G401.6 (cell line): ENCODE results near the gene SENP2.
A peak's percentile ranks its signal among the peaks of the same experiment; 100 is the strongest.
"Not testable (repeated sequence)": the region's sequence is repeated elsewhere in the genome, so short reads cannot be mapped to it uniquely, and the experiment has no call there.

Experiments
- FAIRE-seq: peaks from 2 replicates; lab custom pipeline; 2012; peaks lifted over from hg19 to GRCh38; lab: Jason Lieb, UNC

SENP2 gene

GRCh38 chr3:185648396-185648795, 62.3 kb downstream of the SENP2 start:
- FAIRE-seq, result no peak

GRCh38 chr3:185649414-185649813, 63.3 kb downstream of the SENP2 start:
- no peak for FAIRE-seq

GRCh38 chr3:185651971-185652370, 65.9 kb downstream of the SENP2 start:
- no peak for FAIRE-seq

- no peak for FAIRE-seq
These were observed 68.1 kb downstream of the SENP2 start for GRCh38 chr3:185653949-185654757.

- no peak for FAIRE-seq
These were observed 68.7 kb downstream of the SENP2 start for GRCh38 chr3:185654758-185655145.

- FAIRE-seq, result no peak
These were observed 69.6 kb downstream of the SENP2 start for GRCh38 chr3:185655426-185656320.

GRCh38 chr3:185656321-185656840, 70.3 kb downstream of the SENP2 start:
- FAIRE-seq, result no peak

GRCh38 chr3:185657211-185657610, 71.1 kb downstream of the SENP2 start:
- FAIRE-seq, result no peak

- FAIRE-seq, result no peak
These were observed 71.8 kb downstream of the SENP2 start for GRCh38 chr3:185657691-185658503.

GRCh38 chr3:185658504-185658912, 72.4 kb downstream of the SENP2 start:
- no peak for FAIRE-seq

- no peak for FAIRE-seq
These were observed 72.8 kb downstream of the SENP2 start for GRCh38 chr3:185658943-185659342.

GRCh38 chr3:185659942-185660921, 74.1 kb downstream of the SENP2 start:
- FAIRE-seq, result peak; percentile 30

- FAIRE-seq, result not testable (repeated sequence)
These were observed 75.2 kb downstream of the SENP2 start for GRCh38 chr3:185661296-185661695.

- no peak for FAIRE-seq
These were observed 75.7 kb downstream of the SENP2 start for GRCh38 chr3:185661772-185662171.

- no peak for FAIRE-seq
These were observed 77.8 kb downstream of the SENP2 start for GRCh38 chr3:185663929-185664328.

- FAIRE-seq, result no peak
These were observed 81.5 kb downstream of the SENP2 start for GRCh38 chr3:185667574-185667973.

GRCh38 chr3:185677146-185677829, 91.2 kb downstream of the SENP2 start:
- FAIRE-seq, result peak; percentile 93

- FAIRE-seq, result no peak
These were observed 91.9 kb downstream of the SENP2 start for GRCh38 chr3:185678027-185678426.

GRCh38 chr3:185680231-185680630, 94.1 kb downstream of the SENP2 start:
- FAIRE-seq, result no peak
